IPS DF 6.9 (cell line): ENCODE results near the gene ELP4.

Experiments
- DNase-seq: peaks from one replicate; pipeline ENCODE4 v3.0.0-alpha.2; 2013; ENCODE audit warnings: low read depth, low spot score
- H3K27ac ChIP-seq: one replicate; pipeline ENCODE4 v1.5.1; 2013; ENCODE audit warnings: low read length, control low read depth
- H3K27me3 ChIP-seq: 2 replicates; pipeline ENCODE4 v1.6.1; 2013; ENCODE audit warnings: mild to moderate bottlenecking, low read length; ENCODE audit not compliant: control insufficient read depth, insufficient read depth
- H3K36me3 ChIP-seq: 2 replicates; pipeline ENCODE4 v1.6.1; 2013; ENCODE audit warnings: low read length; ENCODE audit not compliant: control insufficient read depth, insufficient read depth
- H3K4me1 ChIP-seq: 2 replicates; pipeline ENCODE4 v1.6.1; 2013; ENCODE audit warnings: low read length; ENCODE audit not compliant: control insufficient read depth, insufficient read depth
- H3K4me3 ChIP-seq: 2 replicates; pipeline ENCODE4 v1.5.1; 2013; ENCODE audit warnings: mild to moderate bottlenecking, low read length
- H3K9me3 ChIP-seq: 2 replicates; pipeline ENCODE4 v1.6.1; 2013; ENCODE audit warnings: low read length, inconsistent platforms; ENCODE audit not compliant: control insufficient read depth, insufficient read depth
- WGBS: extraction: QIAGEN DNeasy Blood & Tissue Kit; methylation state at CpG from one replicate; pipeline ENCODE4 v1.1.7; 2013; ENCODE audit warnings: mixed read lengths, missing lambda C conversion rate; ENCODE audit not compliant: insufficient read length, insufficient coverage; 5-methylcytosine and 5-hydroxymethylcytosine counted together

The ELP4 gene

GRCh38 chr11:31816468-31817053 lies 307.0 kb downstream of the ELP4 start:
- Histone ChIP-seq H3K9me3 (no peaks in the 10 kb centered on the region), H3K4me3 (no peak overlapping the region; the same call in 1 of the 2 replicates), H3K36me3 (no peaks in the 10 kb centered on the region), H3K27me3 (peaks cover 87% of the 10 kb centered on the region), H3K27ac (no peak overlapping the region), H3K4me1 (peaks cover 10% of the 10 kb centered on the region)
- DNase-seq, result no peak
- WGBS, result no CpG with 5 or more reads among the region's 40 CpGs

GRCh38 chr11:31817054-31817620 lies 307.6 kb downstream of the ELP4 start:
- no CpG with 5 or more reads among the region's 48 CpGs for WGBS

GRCh38 chr11:31817621-31818424 lies 308.3 kb downstream of the ELP4 start:
- DNase-seq, result no peak
- no CpG with 5 or more reads among the region's 58 CpGs for WGBS
- Histone ChIP-seq H3K27me3 (peaks cover 86% of the 10 kb centered on the region), H3K9me3 (no peaks in the 10 kb centered on the region), H3K36me3 (no peaks in the 10 kb centered on the region), H3K4me1 (peaks cover 8% of the 10 kb centered on the region; the same call in 1 of the 2 replicates), H3K4me3 (peak overlapping the region; percentile 42; the same call in 1 of the 2 replicates), H3K27ac (no peak overlapping the region)

More at GRCh38 chr11:31817054-31817620, 307.6 kb downstream of the ELP4 start:
- DNase-seq, result no peak
- Histone ChIP-seq H3K36me3 (no peaks in the 10 kb centered on the region), H3K4me3 (no peak overlapping the region; the same call in 1 of the 2 replicates), H3K9me3 (no peaks in the 10 kb centered on the region), H3K27me3 (peaks cover 88% of the 10 kb centered on the region), H3K27ac (no peak overlapping the region), H3K4me1 (peaks cover 12% of the 10 kb centered on the region)

- Histone ChIP-seq H3K4me3 (no peak overlapping the region; the same call in 1 of the 2 replicates), H3K9me3 (no peaks in the 10 kb centered on the region), H3K27ac (no peak overlapping the region), H3K36me3 (no peaks in the 10 kb centered on the region), H3K27me3 (peaks cover 86% of the 10 kb centered on the region), H3K4me1 (peaks cover 13% of the 10 kb centered on the region)
- DNase-seq, result no peak
- WGBS, result no CpG with 5 or more reads among the region's 9 CpGs
These were observed 308.8 kb downstream of the ELP4 start for GRCh38 chr11:31818425-31818755.

GRCh38 chr11:31818874-31819331 lies 309.3 kb downstream of the ELP4 start:
- H3K9me3 ChIP-seq, result no peaks in the 10 kb centered on the region
- H3K4me3 ChIP-seq, result no peak overlapping the region
- no peaks in the 10 kb centered on the region for H3K36me3 ChIP-seq
- no CpG with 5 or more reads among the region's 26 CpGs for WGBS
- peaks cover 81% of the 10 kb centered on the region for H3K27me3 ChIP-seq
- no peak for DNase-seq
- H3K27ac ChIP-seq, result no peak overlapping the region
- H3K4me1 ChIP-seq, result peaks cover 16% of the 10 kb centered on the region

- Histone ChIP-seq H3K27ac (no peak overlapping the region), H3K4me3 (peak overlapping the region; percentile 15; the same call in 1 of the 2 replicates), H3K4me1 (peaks cover 16% of the 10 kb centered on the region), H3K9me3 (no peaks in the 10 kb centered on the region), H3K27me3 (peaks cover 77% of the 10 kb centered on the region), H3K36me3 (no peaks in the 10 kb centered on the region)
- WGBS, result no CpG with 5 or more reads among the region's 55 CpGs
- DNase-seq, result no peak
These were observed 310.3 kb downstream of the ELP4 start for GRCh38 chr11:31819621-31820437.

- H3K27ac ChIP-seq, result no peak overlapping the region
- DNase-seq, result no peak
- H3K4me1 ChIP-seq, result peaks cover 19% of the 10 kb centered on the region
- H3K4me3 ChIP-seq, result peak overlapping the region; percentile 6; the same call in 1 of the 2 replicates
- no peaks in the 10 kb centered on the region for H3K9me3 ChIP-seq
- no peaks in the 10 kb centered on the region for H3K36me3 ChIP-seq
- H3K27me3 ChIP-seq, result peaks cover 77% of the 10 kb centered on the region
- no CpG with 5 or more reads among the region's 15 CpGs for WGBS
These were observed 310.9 kb downstream of the ELP4 start for GRCh38 chr11:31820438-31820818.

GRCh38 chr11:31821235-31821764 lies 311.7 kb downstream of the ELP4 start:
- no peaks in the 10 kb centered on the region for H3K9me3 ChIP-seq
- no peak overlapping the region for H3K4me3 ChIP-seq
- H3K4me1 ChIP-seq, result peaks cover 21% of the 10 kb centered on the region
- no peaks in the 10 kb centered on the region for H3K36me3 ChIP-seq
- no peak overlapping the region for H3K27ac ChIP-seq
- H3K27me3 ChIP-seq, result peaks cover 76% of the 10 kb centered on the region
- no peak for DNase-seq
- WGBS, result no CpG with 5 or more reads among the region's 5 CpGs

GRCh38 chr11:31821766-31822165 lies 312.2 kb downstream of the ELP4 start:
- H3K9me3 ChIP-seq, result no peaks in the 10 kb centered on the region
- H3K27ac ChIP-seq, result no peak overlapping the region
- no peak for DNase-seq
- H3K36me3 ChIP-seq, result no peaks in the 10 kb centered on the region
- no CpG with 5 or more reads among the region's 8 CpGs for WGBS
- H3K27me3 ChIP-seq, result peaks cover 76% of the 10 kb centered on the region
- H3K4me3 ChIP-seq, result no peak overlapping the region
- H3K4me1 ChIP-seq, result peaks cover 21% of the 10 kb centered on the region
